Endothelial cell (in vitro differentiated cells): ENCODE measurements around the gene PTPA. TPM values are rescaled to one million over a fixed set of nuclear protein-coding genes. Genes with fewer than 3 reads are reported as not detected.

Experiments used
- DNase-seq: peaks from one replicate; pipeline ENCODE4 v3.0.0; 2021; ENCODE audit warnings: low spot score
- H3K27ac Mint-ChIP-seq: one replicate; pipeline ENCODE4 v1.8.0; 2021; ENCODE audit warnings: mixed read lengths, inconsistent platforms; ENCODE audit not compliant: unreplicated experiment
- H3K27me3 Mint-ChIP-seq: one replicate; pipeline ENCODE4 v1.8.0; 2021; ENCODE audit warnings: mild to moderate bottlenecking, moderate library complexity, mixed read lengths, inconsistent platforms; ENCODE audit not compliant: unreplicated experiment
- H3K36me3 Mint-ChIP-seq: one replicate; pipeline ENCODE4 v1.8.0; 2021; ENCODE audit warnings: mild to moderate bottlenecking, low read depth, mixed read lengths, inconsistent platforms; ENCODE audit not compliant: unreplicated experiment
- H3K4me1 Mint-ChIP-seq: one replicate; pipeline ENCODE4 v1.8.0; 2021; ENCODE audit warnings: mild to moderate bottlenecking, mixed read lengths, inconsistent platforms; ENCODE audit not compliant: unreplicated experiment
- H3K4me3 Mint-ChIP-seq: one replicate; pipeline ENCODE4 v1.8.0; 2021; ENCODE audit warnings: mild to moderate bottlenecking, mixed read lengths, inconsistent platforms; ENCODE audit not compliant: unreplicated experiment
- H3K9me3 Mint-ChIP-seq: one replicate; pipeline ENCODE4 v1.8.0; 2021; ENCODE audit warnings: mixed read lengths, inconsistent platforms; ENCODE audit not compliant: unreplicated experiment
- CTCF ChIP-seq: fragments of 200-600 bp; sonication (generic); IDR thresholded peaks from one replicate; pipeline ENCODE4 v1.5.0; 2021; ENCODE audit warnings: antibody characterized with exemption; ENCODE audit not compliant: unreplicated experiment
- total RNA-seq: library from RNA; stranded (reverse); fragmentation: NEBNext Ultra II Directional; extraction: Animal tissue kit (Norgen Biotek cat#: 25700); gene quantifications from one replicate; pipeline ENCODE4 v1.2.1, GENCODE V29; 2021; ENCODE audit not compliant: unreplicated experiment

Gene PTPA
- total RNA-seq, 1 donor from 2014 or later: 120 TPM

DNA sequence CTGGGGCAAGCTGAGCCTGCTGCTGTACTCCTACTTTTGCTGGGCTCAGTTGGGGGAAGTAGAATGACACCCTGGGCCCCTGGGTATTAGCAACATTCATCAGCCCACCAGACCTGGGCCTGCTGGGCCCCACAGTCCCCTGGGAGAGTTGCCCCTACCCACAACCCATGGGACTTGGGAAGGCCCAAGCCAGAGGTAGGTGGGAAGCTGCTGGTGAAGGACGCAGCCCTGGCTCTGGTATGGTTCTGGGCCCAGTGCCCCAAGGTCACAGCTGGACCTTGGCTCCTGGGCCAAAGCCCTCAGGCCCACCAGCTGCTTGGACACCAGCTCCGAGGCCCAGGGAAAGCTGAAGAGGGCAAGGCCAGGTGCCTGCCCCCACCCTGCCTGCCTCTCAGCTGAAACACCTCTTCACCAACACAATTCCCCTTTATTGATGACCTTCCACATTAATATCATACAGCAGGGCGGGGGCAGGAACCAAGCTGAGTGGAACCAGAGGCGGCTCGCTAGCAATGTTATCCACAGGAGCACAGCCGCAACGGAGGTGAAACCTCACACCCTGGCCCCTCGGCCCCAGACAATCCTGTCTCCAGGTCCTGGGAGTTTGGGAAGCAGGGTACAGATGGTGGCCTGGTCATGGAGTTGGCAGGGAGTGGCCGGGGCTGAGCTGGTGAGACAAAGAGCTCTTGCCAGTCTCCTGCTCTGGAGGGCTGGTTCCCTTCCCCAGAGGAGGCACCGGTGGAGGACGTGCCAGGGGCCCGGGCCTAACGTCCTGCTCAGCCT is 16.6 kb upstream of the PTPA start:
- DNase-seq: no peak
- H3K9me3 Mint-ChIP-seq: no peaks in the 10 kb centered on the region
- no peaks in the 10 kb centered on the region for H3K4me1 Mint-ChIP-seq
- H3K27ac Mint-ChIP-seq: no peak overlapping the region
- peaks cover 9% of the 10 kb centered on the region for H3K36me3 Mint-ChIP-seq
- peaks cover 4% of the 10 kb centered on the region for H3K27me3 Mint-ChIP-seq
- H3K4me3 Mint-ChIP-seq: no peak overlapping the region
- no peak for TF ChIP-seq CTCF

DNA sequence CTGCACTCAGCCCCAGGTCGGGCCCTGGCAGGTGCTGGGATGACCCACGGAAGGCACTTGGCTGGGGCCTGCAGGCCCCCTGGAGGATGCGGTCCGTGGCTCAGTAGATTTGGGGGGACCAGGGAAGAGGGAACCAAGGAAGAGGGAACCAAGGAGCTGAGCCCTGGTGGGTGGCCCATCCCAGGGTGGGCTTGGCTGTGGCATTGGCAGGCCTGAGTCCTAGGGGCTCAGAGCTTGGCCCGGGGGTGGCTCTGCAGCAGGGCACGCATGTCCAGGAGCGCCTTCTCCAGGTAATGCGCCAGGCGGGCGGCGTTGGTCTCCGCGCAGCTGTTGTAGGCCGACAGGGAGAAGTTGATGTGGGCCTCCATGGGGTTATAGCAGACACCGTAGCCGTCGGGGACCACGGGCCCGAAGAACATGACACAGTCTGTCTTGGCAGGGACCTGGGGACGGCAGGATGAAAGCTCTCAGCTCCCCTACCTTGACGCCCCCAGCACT is 16.0 kb upstream of the PTPA start:
- DNase-seq: no peak
- Mint-ChIP-seq H3K4me3 (no peak overlapping the region), H3K27ac (no peak overlapping the region), H3K27me3 (peaks cover 4% of the 10 kb centered on the region), H3K36me3 (peaks cover 4% of the 10 kb centered on the region), H3K4me1 (no peaks in the 10 kb centered on the region), H3K9me3 (no peaks in the 10 kb centered on the region)
- no peak for TF ChIP-seq CTCF

DNA sequence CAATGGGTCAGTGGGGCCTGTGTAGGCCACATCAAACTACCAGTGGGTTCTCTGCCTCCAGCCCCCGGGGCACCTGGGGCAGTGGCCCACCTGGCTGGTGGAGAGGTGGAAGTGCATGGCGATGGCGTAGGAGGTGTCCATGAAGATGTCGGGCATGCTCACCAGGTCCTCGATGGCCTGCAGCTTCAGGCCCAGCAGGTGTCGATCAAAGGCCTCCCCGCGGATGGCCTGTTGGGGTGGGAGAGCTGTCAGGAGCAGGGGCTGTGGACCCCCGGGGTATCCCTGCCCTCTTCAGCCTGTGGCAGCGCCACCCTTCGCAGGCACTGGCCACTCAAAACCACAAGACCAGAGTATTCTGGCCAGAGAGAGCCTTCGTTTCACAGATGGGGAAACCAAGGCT is 15.3 kb upstream of the PTPA start:
- Mint-ChIP-seq H3K27me3 (peaks cover 3% of the 10 kb centered on the region), H3K27ac (no peak overlapping the region), H3K36me3 (peaks cover 3% of the 10 kb centered on the region), H3K4me3 (no peak overlapping the region), H3K9me3 (no peaks in the 10 kb centered on the region), H3K4me1 (no peaks in the 10 kb centered on the region)
- no peak for DNase-seq
- TF ChIP-seq CTCF: no peak

DNA sequence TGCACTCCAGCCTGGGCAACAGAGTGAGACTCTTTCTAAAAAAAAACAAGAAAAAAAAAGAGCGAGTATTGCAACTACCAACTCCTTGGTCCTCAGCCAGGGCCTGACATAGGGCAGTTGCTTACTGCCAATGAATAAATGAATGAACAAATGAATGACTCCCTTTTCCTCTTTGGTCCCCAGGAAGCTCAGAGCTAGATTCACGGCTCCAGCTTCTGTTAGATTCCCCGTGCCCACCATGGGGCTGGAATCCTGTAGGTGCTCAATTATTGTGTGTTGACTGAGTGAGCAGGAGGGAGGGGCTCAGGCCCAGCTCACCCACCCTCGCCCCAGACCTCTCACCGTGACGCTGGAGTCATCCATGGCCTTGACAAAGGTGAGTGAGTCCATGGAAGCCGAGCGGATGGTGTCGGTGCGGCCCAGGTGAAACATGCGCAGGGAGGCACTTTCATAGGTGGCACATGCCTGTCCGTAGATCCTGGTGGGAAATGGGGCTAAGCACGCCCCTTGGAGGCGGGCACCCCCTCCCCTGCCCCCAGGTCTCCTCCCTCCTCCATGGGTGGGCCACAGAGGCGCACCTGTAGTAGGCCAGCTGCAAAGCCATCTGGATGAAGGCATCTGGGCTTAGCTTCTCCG is 13.4 kb upstream of the PTPA start:
- Mint-ChIP-seq H3K27ac (no peak overlapping the region), H3K4me1 (no peaks in the 10 kb centered on the region), H3K4me3 (no peak overlapping the region), H3K9me3 (no peaks in the 10 kb centered on the region), H3K27me3 (peaks cover 5% of the 10 kb centered on the region), H3K36me3 (peaks cover 3% of the 10 kb centered on the region)
- no peak for TF ChIP-seq CTCF
- no peak for DNase-seq

- H3K36me3 Mint-ChIP-seq: peaks cover 3% of the 10 kb centered on the region
- H3K27me3 Mint-ChIP-seq: peaks cover 4% of the 10 kb centered on the region
- H3K9me3 Mint-ChIP-seq: no peaks in the 10 kb centered on the region
- H3K4me1 Mint-ChIP-seq: no peaks in the 10 kb centered on the region
- no peak overlapping the region for H3K27ac Mint-ChIP-seq
- H3K4me3 Mint-ChIP-seq: no peak overlapping the region
- no peak for DNase-seq
- no peak for TF ChIP-seq CTCF
These were observed 12.9 kb upstream of the PTPA start for GRCh38 chr9:129098328-129098727.
